Neural progenitor cell (in vitro differentiated cells): ENCODE measurements around the gene COQ2.

Experiments used
- EZH2phosphoT487 ChIP-seq: fragments of 200-600 bp; sonication (generic); IDR thresholded peaks from 2 replicates; pipeline ENCODE4 v1.6.1; 2017; ENCODE audit warnings: antibody characterized with exemption
- TF ChIP-seq, protein P1 (sequence below): fragments of 200-600 bp; sonication (generic); IDR thresholded peaks from 2 replicates; pipeline ENCODE4 v1.5.1; 2017; ENCODE audit warnings: antibody characterized with exemption, mild to moderate bottlenecking

DNA sequence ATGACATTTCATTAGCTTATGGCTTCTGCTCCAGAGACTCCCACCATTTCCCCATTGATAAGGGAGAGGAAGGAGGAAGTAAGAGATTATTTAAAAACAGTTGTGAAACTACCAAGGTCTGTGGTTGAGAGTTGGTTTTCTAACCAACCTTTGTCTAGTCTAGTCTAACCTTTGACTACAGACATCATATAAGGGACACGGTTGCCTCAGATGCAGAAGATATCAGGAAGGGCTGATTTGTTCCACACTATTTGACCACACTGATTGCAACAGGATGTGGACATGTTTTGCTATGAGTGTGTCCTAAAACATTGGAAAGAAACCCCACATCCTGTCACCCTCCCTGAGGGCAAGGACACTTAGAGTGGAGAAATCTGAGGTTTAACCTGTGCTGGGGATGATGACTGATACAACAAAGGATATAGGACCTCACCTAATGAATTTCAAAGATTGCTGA is 53.0 kb downstream of the COQ2 start:
- TF ChIP-seq, protein P1, sequence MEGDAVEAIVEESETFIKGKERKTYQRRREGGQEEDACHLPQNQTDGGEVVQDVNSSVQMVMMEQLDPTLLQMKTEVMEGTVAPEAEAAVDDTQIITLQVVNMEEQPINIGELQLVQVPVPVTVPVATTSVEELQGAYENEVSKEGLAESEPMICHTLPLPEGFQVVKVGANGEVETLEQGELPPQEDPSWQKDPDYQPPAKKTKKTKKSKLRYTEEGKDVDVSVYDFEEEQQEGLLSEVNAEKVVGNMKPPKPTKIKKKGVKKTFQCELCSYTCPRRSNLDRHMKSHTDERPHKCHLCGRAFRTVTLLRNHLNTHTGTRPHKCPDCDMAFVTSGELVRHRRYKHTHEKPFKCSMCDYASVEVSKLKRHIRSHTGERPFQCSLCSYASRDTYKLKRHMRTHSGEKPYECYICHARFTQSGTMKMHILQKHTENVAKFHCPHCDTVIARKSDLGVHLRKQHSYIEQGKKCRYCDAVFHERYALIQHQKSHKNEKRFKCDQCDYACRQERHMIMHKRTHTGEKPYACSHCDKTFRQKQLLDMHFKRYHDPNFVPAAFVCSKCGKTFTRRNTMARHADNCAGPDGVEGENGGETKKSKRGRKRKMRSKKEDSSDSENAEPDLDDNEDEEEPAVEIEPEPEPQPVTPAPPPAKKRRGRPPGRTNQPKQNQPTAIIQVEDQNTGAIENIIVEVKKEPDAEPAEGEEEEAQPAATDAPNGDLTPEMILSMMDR: no peak
- TF ChIP-seq EZH2phosphoT487: no peak
